ENCODE measurements around the gene BIRC7. TPM values are rescaled to one million over a fixed set of nuclear protein-coding genes. Genes with fewer than 3 reads are reported as not detected.

The BIRC7 gene
- total RNA-seq, 1 experiment from 2014 or later = 0.96 TPM

- no peaks in the 10 kb centered on the region for H4K20me1 ChIP-seq (ENCODE audit: insufficient read depth)
- no peak overlapping the region for H3K4me3 ChIP-seq (replicated peaks in 1 of 2; ENCODE audit: low read depth in 1 of 2, low read length in 2 of 2)
- ATAC-seq (no peak), DNase-seq (ENCODE audit: low read depth, low spot score) (no peak)
- no peaks in the 10 kb centered on the region for H3K36me3 ChIP-seq (ENCODE audit: control insufficient read depth in 1 of 2, insufficient read depth in 2 of 2, low read length in 2 of 2)
- intact Hi-C loops (cut with micrococcal nuclease) = no loop called here
- H3K79me2 ChIP-seq (ENCODE audit: insufficient read depth, low read length) = no peaks in the 10 kb centered on the region
- no peak overlapping the region for H2AFZ ChIP-seq (ENCODE audit: low read depth, low read length, poor library complexity, severe bottlenecking)
- BruUV-seq (replicated peaks) = no TSS peak
- H3K27me3 ChIP-seq (ENCODE audit: insufficient read depth, low read length) = no peaks in the 10 kb centered on the region
- no peak for TF ChIP-seq ZNF274 (IDR thresholded peaks at IDR 0.05; ENCODE audit: low read depth, low read length)
- no peak for TF ChIP-seq ATF3 (IDR thresholded peaks at IDR 0.05)
- TF ChIP-seq FOSL1 (IDR thresholded peaks at IDR 0.05; ENCODE audit: low read depth) = no peak
- no peak for TF ChIP-seq POLR2AphosphoS5 (IDR thresholded peaks at IDR 0.05; ENCODE audit: low read depth, low read length)
- no peak for TF ChIP-seq CTCF (IDR thresholded peaks at IDR 0.05 in 2 of 3, conservative IDR thresholded peaks at IDR 0.05 in 1 of 3; ENCODE audit: borderline replicate concordance in 1 of 3, insufficient read depth in 1 of 3, low read depth in 2 of 3, low read length in 2 of 3)
- TF ChIP-seq SRF (IDR thresholded peaks at IDR 0.05; ENCODE audit: low read depth) = no peak
- no peak for TF ChIP-seq TCF7L2 (IDR thresholded peaks at IDR 0.05; ENCODE audit: borderline replicate concordance, extremely low read depth, insufficient read depth, insufficient read length)
- TF ChIP-seq RAD21 (IDR thresholded peaks at IDR 0.05; ENCODE audit: low read depth) = no peak
- TF ChIP-seq EZH2 (IDR thresholded peaks at IDR 0.05) = no peak
- TF ChIP-seq, protein P1, sequence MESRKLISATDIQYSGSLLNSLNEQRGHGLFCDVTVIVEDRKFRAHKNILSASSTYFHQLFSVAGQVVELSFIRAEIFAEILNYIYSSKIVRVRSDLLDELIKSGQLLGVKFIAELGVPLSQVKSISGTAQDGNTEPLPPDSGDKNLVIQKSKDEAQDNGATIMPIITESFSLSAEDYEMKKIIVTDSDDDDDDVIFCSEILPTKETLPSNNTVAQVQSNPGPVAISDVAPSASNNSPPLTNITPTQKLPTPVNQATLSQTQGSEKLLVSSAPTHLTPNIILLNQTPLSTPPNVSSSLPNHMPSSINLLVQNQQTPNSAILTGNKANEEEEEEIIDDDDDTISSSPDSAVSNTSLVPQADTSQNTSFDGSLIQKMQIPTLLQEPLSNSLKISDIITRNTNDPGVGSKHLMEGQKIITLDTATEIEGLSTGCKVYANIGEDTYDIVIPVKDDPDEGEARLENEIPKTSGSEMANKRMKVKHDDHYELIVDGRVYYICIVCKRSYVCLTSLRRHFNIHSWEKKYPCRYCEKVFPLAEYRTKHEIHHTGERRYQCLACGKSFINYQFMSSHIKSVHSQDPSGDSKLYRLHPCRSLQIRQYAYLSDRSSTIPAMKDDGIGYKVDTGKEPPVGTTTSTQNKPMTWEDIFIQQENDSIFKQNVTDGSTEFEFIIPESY (IDR thresholded peaks at IDR 0.05; ENCODE audit: extremely low read depth, insufficient replicate concordance, low read length) = no peak
- no peak for TF ChIP-seq EGR1 (IDR thresholded peaks at IDR 0.05; ENCODE audit: low read depth)
- TF ChIP-seq YY1 (IDR thresholded peaks at IDR 0.05; ENCODE audit: extremely low read depth, insufficient replicate concordance, low read depth, low read length) = no peak
- no peak for TF ChIP-seq CEBPB (IDR thresholded peaks at IDR 0.05; ENCODE audit: low read depth)
- no peak for TF ChIP-seq REST (IDR thresholded peaks at IDR 0.05; ENCODE audit: low read depth)
- no peak for TF ChIP-seq POLR2A (IDR thresholded peaks at IDR 0.05; ENCODE audit: borderline replicate concordance, extremely low read depth, insufficient read depth, insufficient read length)
- TF ChIP-seq ZFX (IDR thresholded peaks at IDR 0.05) = no peak
- TF ChIP-seq SP1 (IDR thresholded peaks at IDR 0.05; ENCODE audit: low read depth) = no peak
- TF ChIP-seq JUND (IDR thresholded peaks at IDR 0.05) = no peak
- no peak for TF ChIP-seq CBX3 (IDR thresholded peaks at IDR 0.05; ENCODE audit: low read depth)
- H3K27ac ChIP-seq (ENCODE audit: low read depth, low read length) = no peak overlapping the region
- no peak overlapping the region for H3K4me2 ChIP-seq (ENCODE audit: low read length)
- H3K9me2 ChIP-seq (ENCODE audit: insufficient read depth) = no peaks in the 10 kb centered on the region
- POLR2A ChIA-PET = no interaction called here
- H3K9ac ChIP-seq (ENCODE audit: low read length) = no peak overlapping the region
- CTCF ChIA-PET = no interaction called here
- no peaks in the 10 kb centered on the region for H3K4me1 ChIP-seq (ENCODE audit: control insufficient read depth in 1 of 2, insufficient read depth in 2 of 2, low read length in 2 of 2)
- RAD21 ChIA-PET (ENCODE audit: low non-redundant PET in 1 of 2, low total read pairs in 2 of 2, uncharacterized antibody in 2 of 2, unreplicated experiment in 2 of 2) = no interaction called here
- no peaks in the 10 kb centered on the region for H3K9me3 ChIP-seq (ENCODE audit: control insufficient read depth in 1 of 2, insufficient read depth in 1 of 2, low read depth in 1 of 2, low read length in 2 of 2)
These were observed 12.0 kb downstream of the BIRC7 start for GRCh38 chr20:63247671-63248228.
